WTC11 (cell line): ENCODE measurements around the gene SNRPD1. TPM values are rescaled to one million over a fixed set of nuclear protein-coding genes. Genes with fewer than 3 reads are reported as not detected.

Source experiments
- ATF1 ChIP-seq: sonication (generic); formaldehyde crosslinking; IDR thresholded peaks from 2 replicates; pipeline ENCODE4 v1.8.1; 2023; ENCODE audit warnings: mild to moderate bottlenecking, moderate library complexity, missing genetic modification reagents
- ATF2 ChIP-seq: sonication (generic); formaldehyde crosslinking; IDR thresholded peaks from 2 replicates; pipeline ENCODE4 v1.8.1; 2022; ENCODE audit warnings: low read depth, missing genetic modification reagents, borderline replicate concordance
- CDX4 ChIP-seq: fragments of 250-450 bp; sonication (Bioruptor Pico); IDR thresholded peaks from 2 replicates; pipeline ENCODE4 v1.9.0; 2021; ENCODE audit warnings: moderate library complexity, mild to moderate bottlenecking, inconsistent platforms, borderline replicate concordance
- CTCF ChIP-seq: fragments of 200-600 bp; IDR thresholded peaks from 2 replicates; pipeline ENCODE4 v1.8.0; 2022; ENCODE audit warnings: antibody characterized with exemption
- GABPB1 ChIP-seq: sonication (generic); formaldehyde crosslinking; IDR thresholded peaks from 2 replicates; pipeline ENCODE4 v1.8.1; 2023; ENCODE audit warnings: mild to moderate bottlenecking, missing genetic modification reagents
- GTF2I ChIP-seq: fragments of 250-450 bp; sonication (Bioruptor Pico); conservative IDR thresholded peaks from 2 replicates; pipeline ENCODE4 v1.4.0; 2021; ENCODE audit warnings: mild to moderate bottlenecking
- IRF2 ChIP-seq: sonication (generic); formaldehyde crosslinking; IDR thresholded peaks from 2 replicates; pipeline ENCODE4 v1.8.0; 2022; ENCODE audit warnings: low read depth, missing genetic modification reagents, borderline replicate concordance
- JAZF1 ChIP-seq: fragments of 250-450 bp; sonication (Bioruptor Pico); IDR thresholded peaks from 2 replicates; pipeline ENCODE4 v1.9.0; 2021; ENCODE audit warnings: moderate library complexity, mild to moderate bottlenecking, inconsistent platforms
- MYBL2 ChIP-seq: sonication (generic); formaldehyde crosslinking; IDR thresholded peaks from 2 replicates; pipeline ENCODE4 v1.8.1; 2023; ENCODE audit warnings: mild to moderate bottlenecking, moderate library complexity, missing genetic modification reagents
- NFE2L1 ChIP-seq: sonication (generic); formaldehyde crosslinking; IDR thresholded peaks from 2 replicates; pipeline ENCODE4 v1.8.1; 2023; ENCODE audit warnings: missing genetic modification reagents
- NR3C1 ChIP-seq: sonication (generic); formaldehyde crosslinking; conservative IDR thresholded peaks from 2 replicates; pipeline ENCODE4 v1.8.1; 2023; ENCODE audit warnings: low read depth, mild to moderate bottlenecking, missing genetic modification reagents
- OVOL2 ChIP-seq: fragments of 250-450 bp; sonication (Bioruptor Pico); IDR thresholded peaks from 2 replicates; pipeline ENCODE4 v1.9.0; 2021; ENCODE audit warnings: mild to moderate bottlenecking, borderline replicate concordance
- PREB ChIP-seq: sonication (generic); formaldehyde crosslinking; IDR thresholded peaks from 2 replicates; pipeline ENCODE4 v1.8.1; 2022; ENCODE audit warnings: mild to moderate bottlenecking, missing genetic modification reagents, moderate library complexity, borderline replicate concordance
- SOX15 ChIP-seq: fragments of 250-450 bp; sonication (Bioruptor Pico); IDR thresholded peaks from 2 replicates; pipeline ENCODE4 v1.9.0; 2021; ENCODE audit warnings: mild to moderate bottlenecking
- SP1 ChIP-seq: sonication (generic); formaldehyde crosslinking; conservative IDR thresholded peaks from 2 replicates; pipeline ENCODE4 v1.8.1; 2022; ENCODE audit warnings: missing genetic modification reagents
- STAT6 ChIP-seq: sonication (generic); formaldehyde crosslinking; conservative IDR thresholded peaks from 2 replicates; pipeline ENCODE4 v1.8.1; 2023; ENCODE audit warnings: mild to moderate bottlenecking, low read depth, missing genetic modification reagents, moderate library complexity
- TEAD1 ChIP-seq: sonication (generic); formaldehyde crosslinking; IDR thresholded peaks from 2 replicates; pipeline ENCODE4 v1.8.0; 2022; ENCODE audit warnings: mild to moderate bottlenecking, missing genetic modification reagents
- TP53 ChIP-seq: sonication (generic); formaldehyde crosslinking; IDR thresholded peaks from 2 replicates; pipeline ENCODE4 v1.8.1; 2023; ENCODE audit warnings: mild to moderate bottlenecking, missing genetic modification reagents
- ZMAT4 ChIP-seq: fragments of 250-450 bp; sonication (Bioruptor Pico); IDR thresholded peaks from 2 replicates; pipeline ENCODE4 v1.9.0; 2021; ENCODE audit warnings: mild to moderate bottlenecking
- ZNF281 ChIP-seq: sonication (generic); formaldehyde crosslinking; IDR thresholded peaks from 2 replicates; pipeline ENCODE4 v1.8.0; 2023; ENCODE audit warnings: mild to moderate bottlenecking, missing genetic modification reagents
- ZNF416 ChIP-seq: fragments of 250-450 bp; sonication (Bioruptor Pico); IDR thresholded peaks from 2 replicates; pipeline ENCODE4 v1.9.0; 2021; ENCODE audit warnings: mild to moderate bottlenecking, inconsistent platforms
- ZNF423 ChIP-seq: fragments of 250-450 bp; sonication (Bioruptor Pico); IDR thresholded peaks from 2 replicates; pipeline ENCODE4 v2.1.2; 2022; ENCODE audit warnings: mild to moderate bottlenecking, moderate library complexity
- ZNF512 ChIP-seq: sonication (generic); formaldehyde crosslinking; IDR thresholded peaks from 2 replicates; pipeline ENCODE4 v1.8.1; 2022; ENCODE audit warnings: missing genetic modification reagents, borderline replicate concordance
- ZSCAN18 ChIP-seq: fragments of 250-450 bp; sonication (Bioruptor Pico); IDR thresholded peaks from 2 replicates; pipeline ENCODE4 v2.1.2; 2022; ENCODE audit warnings: mild to moderate bottlenecking, moderate library complexity
- total RNA-seq: library from RNA; stranded (reverse); gene quantifications from 3 replicates; pipeline ENCODE4 v1.2.3, GENCODE V29; 2021

The SNRPD1 gene
- total RNA-seq, 1 experiment from 2014 or later, result 137 TPM

GRCh38 chr18:21612125-21613039 is at the start of gene SNRPD1 (continued):
- TF ChIP-seq GTF2I (CRISPR knock-in tag) (no peak), SP1 (CRISPR knock-in tag) (peak; percentile 89), ZNF416 (CRISPR knock-in tag) (no peak), ATF1 (CRISPR knock-in tag) (no peak), CTCF (peak; percentile 79), TP53 (CRISPR knock-in tag) (no peak), STAT6 (CRISPR knock-in tag) (no peak), ZNF512 (CRISPR knock-in tag) (no peak), CDX4 (CRISPR knock-in tag) (no peak), JAZF1 (no peak), NFE2L1 (peak; percentile 43; the same call in 1 of the 2 replicates), TEAD1 (CRISPR knock-in tag) (peak; percentile 94), ZSCAN18 (no peak), NR3C1 (no peak), IRF2 (no peak), GABPB1 (CRISPR knock-in tag) (peak; percentile 93), OVOL2 (CRISPR knock-in tag) (no peak), ZNF423 (CRISPR knock-in tag) (no peak), SOX15 (CRISPR knock-in tag) (no peak), ZNF281 (CRISPR knock-in tag) (no peak), ATF2 (CRISPR knock-in tag) (peak; percentile 14; the same call in 1 of the 2 replicates), MYBL2 (peak; percentile 98), PREB (CRISPR knock-in tag) (0 out of 2 replicates have a peak, but pooled peaks have one; percentile 29), ZMAT4 (no peak)
